IMR-90 (cell line): ENCODE results near the gene HACD4. TPM values are rescaled to one million over a fixed set of nuclear protein-coding genes. Genes with fewer than 3 reads are reported as not detected.

Experiments
- ATAC-seq: fragments of 200-7000 bp; cut with Tn5 transposase; 2 replicates; pipeline ENCODE4 v1.9.1; 2020; ENCODE audit warnings: low read depth, mild to moderate bottlenecking, moderate library complexity
- BruUV-seq: library from RNA; stranded (reverse); fragments of 400-500 nt; replicated peaks from 2 replicates; lab custom pipeline; 2021; lab: Mats Ljungman, UMichigan
- CTCF ChIA-PET: fragments of 300-600 bp; formaldehyde crosslinking; extraction: SDS; loops from one replicate; lab custom pipeline; 2021; ENCODE audit warnings: antibody characterized with exemption; lab: Yijun Ruan, JAX
- POLR2A ChIA-PET: fragments of 300-600 bp; sonication (Branson Sonifier 250); formaldehyde crosslinking; loops from one replicate; lab custom pipeline; 2022; ENCODE audit warnings: antibody characterized with exemption; ENCODE audit not compliant: unreplicated experiment; lab: Charles Lee
- DNase-seq: peaks from one replicate; pipeline ENCODE4 v3.0.0; 2013
- H2AFZ ChIP-seq: replicated peaks from 2 replicates; pipeline ENCODE3; 2013; ENCODE audit warnings: low read length, mild to moderate bottlenecking; ENCODE audit not compliant: poor library complexity
- H2AK5ac ChIP-seq: 2 replicates; pipeline ENCODE4 v1.6.1; 2013; ENCODE audit warnings: low read depth, low read length, inconsistent platforms
- H2AK9ac ChIP-seq: replicated peaks from 2 replicates; pipeline ENCODE3; 2013; ENCODE audit warnings: mild to moderate bottlenecking, low read depth, low read length, moderate library complexity; ENCODE audit not compliant: poor library complexity
- H2BK120ac ChIP-seq: 2 replicates; pipeline ENCODE4 v1.6.1; 2013; ENCODE audit warnings: low read depth, low read length, inconsistent platforms
- H2BK15ac ChIP-seq: 3 replicates; pipeline ENCODE4 v1.6.1; 2013; ENCODE audit warnings: low read depth, low read length, inconsistent platforms
- H2BK20ac ChIP-seq: 2 replicates; pipeline ENCODE4 v1.6.1; 2013; ENCODE audit warnings: low read depth, mild to moderate bottlenecking, inconsistent platforms, low read length, moderate library complexity
- H2BK5ac ChIP-seq: 2 replicates; pipeline ENCODE4 v1.6.1; 2013; ENCODE audit warnings: mild to moderate bottlenecking, low read depth, low read length, inconsistent platforms; ENCODE audit not compliant: poor library complexity, severe bottlenecking
- H3K14ac ChIP-seq: replicated peaks from 2 replicates; pipeline ENCODE4 v1.6.1; 2013; ENCODE audit warnings: low read depth, low read length, inconsistent platforms
- H3K18ac ChIP-seq: 2 replicates; pipeline ENCODE4 v1.6.1; 2013; ENCODE audit warnings: low read depth, low read length, control low read depth
- H3K23ac ChIP-seq: 2 replicates; pipeline ENCODE4 v1.6.1; 2013; ENCODE audit warnings: low read depth, low read length, inconsistent platforms
- H3K27ac ChIP-seq: 2 replicates; pipeline ENCODE4 v1.5.1; 2013; ENCODE audit warnings: mild to moderate bottlenecking, control low read depth, low read length; ENCODE audit not compliant: insufficient read depth
- H3K27me3 ChIP-seq: 2 replicates; pipeline ENCODE4 v1.6.1; 2013; ENCODE audit warnings: low read length; ENCODE audit not compliant: control insufficient read depth, insufficient read depth
- H3K36me3 ChIP-seq: 2 replicates; pipeline ENCODE4 v1.6.1; 2013; ENCODE audit warnings: low read length, mixed read lengths; ENCODE audit not compliant: control insufficient read depth, insufficient read depth
- H3K4ac ChIP-seq: 2 replicates; pipeline ENCODE4 v1.6.1; 2013; ENCODE audit warnings: low read depth, low read length, inconsistent platforms
- H3K4me1 ChIP-seq: 2 replicates; pipeline ENCODE4 v1.6.1; 2013; ENCODE audit warnings: low read length, mixed read lengths; ENCODE audit not compliant: control insufficient read depth, insufficient read depth
- H3K4me2 ChIP-seq: 2 replicates; pipeline ENCODE4 v1.6.1; 2013; ENCODE audit warnings: low read depth, mild to moderate bottlenecking, control low read depth, low read length, moderate library complexity
- H3K4me3 ChIP-seq: 2 replicates; pipeline ENCODE4 v1.5.1; 2013; ENCODE audit warnings: low read depth, mild to moderate bottlenecking, control low read depth, low read length, moderate library complexity; ENCODE audit not compliant: insufficient read depth
- H3K56ac ChIP-seq: 2 replicates; pipeline ENCODE4 v1.6.1; 2013; ENCODE audit warnings: low read length, inconsistent platforms; ENCODE audit not compliant: insufficient read depth; ENCODE audit errors: extremely low read depth
- H3K79me1 ChIP-seq, 2 experiments: 2 replicates each; pipeline ENCODE4 v1.6.1; 2013; ENCODE audit warnings: low read length in 2 of 2, inconsistent platforms in 1 of 2, low read depth in 1 of 2
- H3K9ac ChIP-seq: 2 replicates; pipeline ENCODE4 v1.6.1; 2013; ENCODE audit warnings: low read depth, low read length, control low read depth
- H3K9me1 ChIP-seq: 2 replicates; pipeline ENCODE4 v1.6.1; 2013; ENCODE audit warnings: low read length, inconsistent platforms; ENCODE audit not compliant: insufficient read depth
- H3K9me3 ChIP-seq: 2 replicates; pipeline ENCODE4 v1.6.1; 2013; ENCODE audit warnings: low read length; ENCODE audit not compliant: control insufficient read depth, insufficient read depth
- H4K20me1 ChIP-seq: 2 replicates; pipeline ENCODE4 v1.6.1; 2013; ENCODE audit warnings: low read length, inconsistent platforms; ENCODE audit not compliant: insufficient read depth
- H4K5ac ChIP-seq: 2 replicates; pipeline ENCODE4 v1.6.1; 2013; ENCODE audit warnings: mild to moderate bottlenecking, low read depth, low read length, control low read depth
- H4K8ac ChIP-seq, 2 experiments: 2 replicates each; pipeline ENCODE4 v1.6.1; 2013; ENCODE audit warnings: low read depth in 2 of 2, low read length in 2 of 2, control low read depth in 1 of 2, inconsistent platforms in 1 of 2
- H4K91ac ChIP-seq: 2 replicates; pipeline ENCODE4 v1.6.1; 2013; ENCODE audit warnings: low read depth, low read length, inconsistent platforms; ENCODE audit not compliant: insufficient read depth
- FOS ChIP-seq: fragments of 150-350 bp; IDR thresholded peaks from 2 replicates; pipeline ENCODE4 v1.6.1; 2016; ENCODE audit warnings: low read depth, low read length
- RAD21 ChIP-seq: IDR thresholded peaks from 2 replicates; pipeline ENCODE4 v1.6.1; 2012; ENCODE audit warnings: low read length, improper control_type of control experiment
- RCOR1 ChIP-seq: IDR thresholded peaks from 2 replicates; pipeline ENCODE4 v1.6.1; 2012; ENCODE audit warnings: mild to moderate bottlenecking, low read length, improper control_type of control experiment; ENCODE audit not compliant: insufficient replicate concordance
- WGBS, 2 experiments: methylation state at CpG; one replicate each; pipeline versions ENCODE4 v1.1.5 to v1.1.7; 2013; ENCODE audit warnings: missing lambda C conversion rate in 2 of 2; ENCODE audit not compliant: insufficient read length in 1 of 2; ENCODE audit errors: extremely low coverage in 2 of 2; 5-methylcytosine and 5-hydroxymethylcytosine counted together
- dilution Hi-C: fragments of 300-500 bp; cut with HindIII; formaldehyde crosslinking; loops from one replicate; pipeline ENCODE4 v1.14.3; 2018; ENCODE audit warnings: low sequenced_read_pairs; ENCODE audit not compliant: unreplicated experiment
- in situ Hi-C: fragments of 300-500 bp; cut with MboI; formaldehyde crosslinking; loops from 3 replicates; pipeline ENCODE4 v1.14.3; 2019; ENCODE audit warnings: low sequenced_read_pairs, inconsistent platforms, mixed read lengths
- intact Hi-C: fragments of 100-400 bp; cut with micrococcal nuclease; formaldehyde crosslinking; loops from 2 replicates; pipeline ENCODE4 v1.10.0; 2022
- polyA plus RNA-seq, 3 experiments: library from polyadenylated mRNA; depleted of rRNA; stranded (reverse); fragments of >200 nt; gene quantifications; 2 replicates each; pipeline ENCODE4 v1.2.3, GENCODE V29; 2012; ENCODE audit warnings: low replicate concordance in 1 of 3
- total RNA-seq: library from RNA; depleted of rRNA; stranded (reverse); fragments of >200 nt; gene quantifications from 2 replicates; pipeline ENCODE4 v1.2.3, GENCODE V29; 2012

Gene HACD4
- total and polyA plus RNA-seq, 2 of the 4 experiments (the other 2 are of a cell fraction) = 1.9 to 2.2 TPM

DNA sequence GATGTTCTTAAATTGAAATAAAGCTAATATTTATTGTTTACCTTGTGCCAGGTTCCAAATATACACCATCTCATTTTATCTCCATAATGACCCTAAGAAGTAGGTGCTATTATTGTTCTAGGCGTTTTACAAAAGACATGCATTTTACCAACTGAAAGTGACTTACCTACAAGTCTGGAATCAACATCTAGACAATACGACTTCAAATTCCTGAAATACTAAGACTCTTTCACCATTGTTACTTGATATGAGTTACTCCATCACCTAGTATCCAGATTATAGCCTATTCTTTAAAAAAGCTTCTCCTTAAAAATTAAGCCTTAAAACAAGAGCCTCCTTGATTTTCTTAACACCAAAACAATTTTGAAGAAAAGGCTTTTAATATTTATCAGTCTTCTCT lies 13.3 kb downstream of the HACD4 start:
- intact Hi-C loops (no loop called here), dilution Hi-C loops (no loop called here), in situ Hi-C loops (no loop called here)
- Histone ChIP-seq H3K4me1 (peaks cover 2% of the 10 kb centered on the region), H2BK20ac (no peak overlapping the region), H3K9me3 (no peaks in the 10 kb centered on the region), H4K91ac (no peak overlapping the region), H2AFZ (no peak overlapping the region), H3K9me1 (0 out of 2 replicates have a peak, but pooled peaks cover 3% of the 10 kb centered on the region), H3K14ac (no peak overlapping the region; the same call in 1 of the 2 replicates), H4K8ac (no peak overlapping the region), H3K27ac (no peak overlapping the region), H3K79me1 (no peaks in the 10 kb centered on the region), H3K36me3 (no peaks in the 10 kb centered on the region), H4K20me1 (no peaks in the 10 kb centered on the region), H3K23ac (no peak overlapping the region), H3K27me3 (no peaks in the 10 kb centered on the region), H3K4ac (no peak overlapping the region), H3K4me2 (no peak overlapping the region), H2AK9ac (no peak overlapping the region), H2BK5ac (no peak overlapping the region), H3K18ac (no peak overlapping the region), H3K4me3 (no peak overlapping the region), H3K9ac (no peak overlapping the region), H4K5ac (no peak overlapping the region; the same call in 1 of the 2 replicates), H3K56ac (no peak overlapping the region), H2BK120ac (0 out of 2 replicates have a peak overlapping the region, but pooled peaks have one; percentile 79), H2AK5ac (no peak overlapping the region), H2BK15ac (peak overlapping the region; percentile 82; the same call in 1 of the 3 replicates)
- 80% methylated on average over 1 of the region's 2 CpGs; no CpG with 5 or more reads in 1 of the 2 experiments for WGBS, 2 experiments
- CTCF ChIA-PET = interaction anchor here (0.6 to 0.7 kb wide), 2 partner anchors 44 to 513 kb away, joined by 3 read pairs; no protein-coding TSS in a partner anchor
- no peak for TF ChIP-seq FOS
- no peak for TF ChIP-seq RCOR1
- no peak for TF ChIP-seq RAD21
- no TSS peak for BruUV-seq
- DNase-seq = no peak
- no peak for ATAC-seq
- POLR2A ChIA-PET = no interaction called here
